GM19099 (cell line): ENCODE data around the gene SMIM28.

Experiments
- POLR2A ChIP-seq: IDR thresholded peaks from 3 replicates; pipeline ENCODE4 v1.6.1; 2011; ENCODE audit warnings: low read depth; ENCODE audit not compliant: insufficient read length; ENCODE audit errors: extremely low read depth

SMIM28 gene

GRCh38 chr6:138429761-138430160, 52.1 kb downstream of the SMIM28 start:
- TF ChIP-seq POLR2A, result no peak

DNA sequence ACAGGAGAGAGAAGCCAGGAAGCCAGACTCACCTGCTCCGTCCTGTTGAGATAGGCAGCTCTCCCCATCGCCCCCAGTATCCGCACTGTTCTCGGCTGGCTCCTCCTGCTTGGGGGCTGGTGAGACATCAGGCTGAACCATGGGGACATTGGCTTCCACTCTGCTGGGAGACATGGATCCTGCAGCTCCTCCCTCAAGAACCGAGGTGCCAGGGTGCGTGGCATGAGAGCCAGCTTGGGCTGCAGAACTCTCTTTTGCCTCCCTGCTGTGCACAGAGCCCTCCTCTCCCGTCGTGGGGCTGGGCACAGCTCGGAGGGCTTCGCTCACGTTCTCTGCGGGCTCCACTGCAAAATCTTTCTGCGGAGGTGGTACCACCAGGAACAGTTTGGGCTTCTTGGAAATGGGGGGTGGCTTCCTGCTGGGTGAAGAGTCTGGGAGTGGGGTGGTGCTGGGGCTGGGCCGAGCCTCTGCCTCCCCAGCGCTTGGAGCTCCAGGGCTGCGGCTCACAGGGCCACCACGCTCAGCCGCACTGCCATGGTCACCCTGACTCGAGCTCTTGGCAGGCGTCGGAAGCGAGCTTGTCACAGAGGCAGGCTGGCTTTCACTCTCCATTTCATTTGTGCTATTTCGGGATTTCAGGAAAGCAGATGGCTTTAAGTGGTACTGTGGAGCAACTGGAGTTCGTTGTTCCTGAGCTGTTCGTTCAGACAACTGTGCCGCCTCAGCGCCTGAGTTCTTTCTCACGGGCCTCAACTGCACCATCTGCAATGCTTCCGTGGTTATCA, 52.8 kb downstream of the SMIM28 start:
- TF ChIP-seq POLR2A, result no peak

DNA sequence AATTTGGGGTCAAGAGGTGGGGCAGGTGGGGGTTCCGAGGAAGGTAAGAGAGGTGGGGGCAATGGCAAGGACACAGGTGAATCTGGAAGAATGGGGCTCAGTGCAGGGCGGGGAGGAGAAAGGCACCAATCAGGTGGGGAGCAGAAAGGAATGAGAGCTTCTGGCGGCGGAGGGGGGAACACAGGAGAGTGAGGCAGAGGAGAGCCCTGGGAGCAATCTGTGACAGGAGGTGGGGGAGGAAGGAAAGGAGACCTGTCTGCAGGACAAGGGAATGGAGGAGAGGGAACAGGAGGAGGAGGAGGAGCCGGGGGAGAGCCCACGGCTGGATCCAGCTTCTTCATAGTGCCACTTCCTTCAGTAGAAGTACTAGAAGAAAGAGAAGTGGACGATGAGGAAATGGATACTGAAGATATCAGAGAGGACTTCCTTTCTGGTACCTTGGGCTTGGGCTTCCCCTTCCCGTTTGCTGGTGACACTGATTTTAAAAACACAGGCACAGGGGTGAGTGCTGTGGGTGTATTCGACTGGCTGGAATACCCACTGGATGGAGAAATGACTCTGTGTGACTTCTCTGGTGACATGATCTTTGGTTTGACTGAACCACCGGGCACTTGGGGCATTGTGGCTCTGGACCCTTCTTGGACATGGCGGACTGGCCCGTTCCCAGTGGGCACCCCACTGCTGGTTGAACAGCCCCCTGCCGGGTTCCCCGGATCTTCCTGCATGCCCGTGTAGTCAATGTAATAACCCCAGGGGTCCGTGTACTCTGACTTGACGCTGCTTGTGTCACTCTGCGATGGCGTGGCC, 53.8 kb downstream of the SMIM28 start:
- TF ChIP-seq POLR2A, result no peak

DNA sequence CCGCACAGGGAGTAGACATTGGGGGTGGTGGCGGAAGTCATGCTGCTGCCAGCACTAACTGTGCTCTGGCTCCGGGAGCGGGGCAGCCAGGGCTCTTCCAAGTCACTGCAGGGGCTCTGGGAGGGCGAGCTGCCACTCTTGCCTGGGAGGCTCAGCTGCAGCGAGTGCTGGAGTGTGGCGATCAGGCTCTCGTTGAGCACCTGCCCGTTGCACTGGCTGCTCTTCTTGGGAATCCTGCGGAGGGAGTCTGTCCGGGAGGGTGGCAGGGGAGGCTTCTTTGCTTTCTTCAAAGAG, 54.3 kb downstream of the SMIM28 start:
- TF ChIP-seq POLR2A, result no peak
